Measurements from ENCODE around the gene LEFTY1. TPM values are rescaled to one million over a fixed set of nuclear protein-coding genes. Genes with fewer than 3 reads are reported as not detected.

Gene LEFTY1
- total RNA-seq, 1 donor from 2014 or later = 0.28 TPM

- no peak for TF ChIP-seq CTCF (IDR thresholded peaks at IDR 0.05; ENCODE audit: unreplicated experiment)
- no peaks in the 10 kb centered on the region for H3K9me3 Mint-ChIP-seq (ENCODE audit: unreplicated experiment)
- no peak for DNase-seq (ENCODE audit: low spot score)
- H3K36me3 Mint-ChIP-seq (ENCODE audit: low read depth, unreplicated experiment) = peaks cover 11% of the 10 kb centered on the region
- H3K27ac Mint-ChIP-seq (ENCODE audit: unreplicated experiment) = no peak overlapping the region
- peaks cover 5% of the 10 kb centered on the region for H3K27me3 Mint-ChIP-seq (ENCODE audit: unreplicated experiment)
- H3K4me3 Mint-ChIP-seq (ENCODE audit: unreplicated experiment) = no peak overlapping the region
- H3K4me1 Mint-ChIP-seq (ENCODE audit: unreplicated experiment) = peaks cover 4% of the 10 kb centered on the region
Measured at GRCh38 chr1:225919906-225920305, 31.0 kb upstream of the LEFTY1 start.

GRCh38 chr1:225918280-225918679 is 29.3 kb upstream of the LEFTY1 start:
- H3K4me3 Mint-ChIP-seq (ENCODE audit: unreplicated experiment) = no peak overlapping the region
- H3K27ac Mint-ChIP-seq (ENCODE audit: unreplicated experiment) = no peak overlapping the region
- H3K27me3 Mint-ChIP-seq (ENCODE audit: unreplicated experiment) = peaks cover 3% of the 10 kb centered on the region
- H3K4me1 Mint-ChIP-seq (ENCODE audit: unreplicated experiment) = peaks cover 4% of the 10 kb centered on the region
- DNase-seq (ENCODE audit: low spot score) = no peak
- H3K9me3 Mint-ChIP-seq (ENCODE audit: unreplicated experiment) = no peaks in the 10 kb centered on the region
- no peak for TF ChIP-seq CTCF (IDR thresholded peaks at IDR 0.05; ENCODE audit: unreplicated experiment)
- H3K36me3 Mint-ChIP-seq (ENCODE audit: low read depth, unreplicated experiment) = peaks cover 11% of the 10 kb centered on the region

GRCh38 chr1:225917536-225917935 is 28.6 kb upstream of the LEFTY1 start:
- Mint-ChIP-seq H3K36me3 (ENCODE audit: low read depth, unreplicated experiment) (peaks cover 8% of the 10 kb centered on the region), H3K4me3 (ENCODE audit: unreplicated experiment) (peak overlapping the region; percentile 37), H3K4me1 (ENCODE audit: unreplicated experiment) (no peaks in the 10 kb centered on the region), H3K27me3 (ENCODE audit: unreplicated experiment) (peaks cover 3% of the 10 kb centered on the region), H3K27ac (ENCODE audit: unreplicated experiment) (peak overlapping the region; percentile 61), H3K9me3 (ENCODE audit: unreplicated experiment) (no peaks in the 10 kb centered on the region)
- TF ChIP-seq CTCF (IDR thresholded peaks at IDR 0.05; ENCODE audit: unreplicated experiment) = no peak
- no peak for DNase-seq (ENCODE audit: low spot score)

- Mint-ChIP-seq H3K36me3 (ENCODE audit: low read depth, unreplicated experiment) (peaks cover 8% of the 10 kb centered on the region), H3K9me3 (ENCODE audit: unreplicated experiment) (no peaks in the 10 kb centered on the region), H3K27ac (ENCODE audit: unreplicated experiment) (no peak overlapping the region)
Measured at GRCh38 chr1:225917101-225917500, 28.2 kb upstream of the LEFTY1 start.

GRCh38 chr1:225915538-225915991 is 26.6 kb upstream of the LEFTY1 start:
- no peak for TF ChIP-seq CTCF (IDR thresholded peaks at IDR 0.05; ENCODE audit: unreplicated experiment)
- no peak for DNase-seq (ENCODE audit: low spot score)
- Mint-ChIP-seq H3K36me3 (ENCODE audit: low read depth, unreplicated experiment) (peaks cover 8% of the 10 kb centered on the region), H3K4me3 (ENCODE audit: unreplicated experiment) (no peak overlapping the region), H3K9me3 (ENCODE audit: unreplicated experiment) (no peaks in the 10 kb centered on the region), H3K27ac (ENCODE audit: unreplicated experiment) (no peak overlapping the region), H3K4me1 (ENCODE audit: unreplicated experiment) (no peaks in the 10 kb centered on the region), H3K27me3 (ENCODE audit: unreplicated experiment) (peaks cover 3% of the 10 kb centered on the region)

More at GRCh38 chr1:225917101-225917500, 28.2 kb upstream of the LEFTY1 start:
- DNase-seq (ENCODE audit: low spot score) = no peak
- Mint-ChIP-seq H3K4me1 (ENCODE audit: unreplicated experiment) (no peaks in the 10 kb centered on the region), H3K4me3 (ENCODE audit: unreplicated experiment) (no peak overlapping the region), H3K27me3 (ENCODE audit: unreplicated experiment) (peaks cover 3% of the 10 kb centered on the region)
- no peak for TF ChIP-seq CTCF (IDR thresholded peaks at IDR 0.05; ENCODE audit: unreplicated experiment)

All from endothelial cell (in vitro differentiated cells).